ENCODE results near the gene PIGBOS1.

DNA sequence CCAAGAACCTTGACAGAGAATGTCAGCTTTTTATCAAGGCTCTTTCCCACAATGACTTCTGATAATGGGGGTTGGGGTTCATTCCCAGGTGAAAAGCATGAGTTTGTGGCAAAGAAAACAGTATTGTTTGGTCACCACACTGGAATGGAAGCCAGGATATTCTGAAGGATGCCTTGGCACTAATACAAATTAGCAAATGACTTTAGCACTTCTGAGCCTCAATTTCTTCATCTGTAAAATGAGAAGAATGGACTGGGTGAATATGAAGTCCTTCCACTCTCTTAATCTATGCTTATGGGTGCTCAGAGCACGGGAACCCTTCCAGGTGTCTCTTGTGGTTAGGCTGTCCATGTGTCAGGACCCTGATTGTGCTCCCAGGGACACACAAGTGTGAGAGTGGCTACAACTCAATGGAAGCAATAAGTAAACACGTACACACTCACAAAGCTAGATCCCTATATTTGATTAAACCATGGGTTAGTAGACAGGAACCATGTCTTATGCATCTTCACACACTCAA lies 50.7 kb downstream of the PIGBOS1 start:
- TF ChIP-seq, protein P1, sequence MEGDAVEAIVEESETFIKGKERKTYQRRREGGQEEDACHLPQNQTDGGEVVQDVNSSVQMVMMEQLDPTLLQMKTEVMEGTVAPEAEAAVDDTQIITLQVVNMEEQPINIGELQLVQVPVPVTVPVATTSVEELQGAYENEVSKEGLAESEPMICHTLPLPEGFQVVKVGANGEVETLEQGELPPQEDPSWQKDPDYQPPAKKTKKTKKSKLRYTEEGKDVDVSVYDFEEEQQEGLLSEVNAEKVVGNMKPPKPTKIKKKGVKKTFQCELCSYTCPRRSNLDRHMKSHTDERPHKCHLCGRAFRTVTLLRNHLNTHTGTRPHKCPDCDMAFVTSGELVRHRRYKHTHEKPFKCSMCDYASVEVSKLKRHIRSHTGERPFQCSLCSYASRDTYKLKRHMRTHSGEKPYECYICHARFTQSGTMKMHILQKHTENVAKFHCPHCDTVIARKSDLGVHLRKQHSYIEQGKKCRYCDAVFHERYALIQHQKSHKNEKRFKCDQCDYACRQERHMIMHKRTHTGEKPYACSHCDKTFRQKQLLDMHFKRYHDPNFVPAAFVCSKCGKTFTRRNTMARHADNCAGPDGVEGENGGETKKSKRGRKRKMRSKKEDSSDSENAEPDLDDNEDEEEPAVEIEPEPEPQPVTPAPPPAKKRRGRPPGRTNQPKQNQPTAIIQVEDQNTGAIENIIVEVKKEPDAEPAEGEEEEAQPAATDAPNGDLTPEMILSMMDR (IDR thresholded peaks at IDR 0.05; ENCODE audit: low read length): no peak
- TF ChIP-seq EZH2 (IDR thresholded peaks at IDR 0.05; ENCODE audit: borderline replicate concordance, low read length): no peak
